Suprapubic skin (tissue), 4 donors: ENCODE measurements around the gene ANKS1A. TPM values are rescaled to one million over a fixed set of nuclear protein-coding genes. Genes with fewer than 3 reads are reported as not detected.

Experiments
- DNase-seq, 2 donors: peaks; one replicate each; pipeline ENCODE4 v3.0.0-alpha.2; 2019; ENCODE audit warnings: low spot score in 2 of 2
- H3K27ac ChIP-seq: fragments of 200-600 bp; sonication (generic); one replicate; pipeline ENCODE4 v1.5.1; 2019
- H3K27me3 ChIP-seq: fragments of 200-600 bp; sonication (generic); one replicate; pipeline ENCODE4 v1.5.1; 2019
- H3K36me3 ChIP-seq: fragments of 200-600 bp; sonication (generic); one replicate; pipeline ENCODE4 v1.5.1; 2019
- H3K4me1 ChIP-seq: fragments of 200-600 bp; sonication (generic); one replicate; pipeline ENCODE4 v1.5.1; 2019
- H3K4me3 ChIP-seq: fragments of 200-600 bp; sonication (generic); one replicate; pipeline ENCODE4 v1.5.1; 2019; ENCODE audit warnings: mild to moderate bottlenecking
- H3K9me3 ChIP-seq: fragments of 200-600 bp; sonication (generic); one replicate; pipeline ENCODE4 v1.5.1; 2019
- CTCF ChIP-seq, 2 donors: fragments of 200-600 bp in 1 of 2; fragments of 450-650 bp in 1 of 2; sonication (generic) in 1 of 2; IDR thresholded peaks; one replicate each; pipeline ENCODE4 v1.5.1; 2016 to 2019; ENCODE audit warnings: antibody characterized with exemption in 2 of 2, mild to moderate bottlenecking in 1 of 2, moderate library complexity in 1 of 2
- EP300 ChIP-seq: sonication (generic); formaldehyde crosslinking; IDR thresholded peaks from one replicate; pipeline ENCODE4 v1.6.1; 2017; ENCODE audit warnings: antibody characterized with exemption
- POLR2A ChIP-seq, 2 donors: fragments of 450-650 bp; IDR thresholded peaks; one replicate each; pipeline ENCODE4 v1.6.1; 2017; ENCODE audit warnings: antibody characterized with exemption in 2 of 2, mild to moderate bottlenecking in 2 of 2, moderate library complexity in 2 of 2
- POLR2AphosphoS5 ChIP-seq, 3 donors: sonication (generic); formaldehyde crosslinking; IDR thresholded peaks; one replicate each; pipeline ENCODE4 v1.6.1; 2017; ENCODE audit warnings: antibody characterized with exemption in 3 of 3
- WGBS: methylation state at CpG from one replicate; pipeline ENCODE4 v1.1.5; 2018; 5-methylcytosine and 5-hydroxymethylcytosine counted together
- total RNA-seq, 4 donors: library from RNA; depleted of rRNA; stranded (reverse); fragments of >200 nt; gene quantifications; one replicate each; pipeline ENCODE4 v1.1.0, GENCODE V29; 2016

ANKS1A gene
- total RNA-seq, 4 donors from 2014 or later: 24.7 to 34.6 (median 30.5) TPM

GRCh38 chr6:35027807-35028206 is 138.8 kb downstream of the ANKS1A start:
- Histone ChIP-seq H3K36me3 (peaks cover 2% of the 10 kb centered on the region), H3K27ac (peak overlapping the region; percentile 67), H3K4me1 (peaks cover 52% of the 10 kb centered on the region), H3K4me3 (no peak overlapping the region), H3K9me3 (no peaks in the 10 kb centered on the region), H3K27me3 (no peaks in the 10 kb centered on the region)
- no peak for TF ChIP-seq CTCF (IDR thresholded peaks at IDR 0.05)
- TF ChIP-seq EP300: no peak
- no peak for TF ChIP-seq POLR2A (IDR thresholded peaks at IDR 0.05)
- TF ChIP-seq POLR2AphosphoS5 (IDR thresholded peaks at IDR 0.05): no peak
- no peak for DNase-seq
- 73% methylated on average over 2 of the region's 2 CpGs for WGBS

GRCh38 chr6:35028781-35029769 is 140.0 kb downstream of the ANKS1A start:
- WGBS: 88% methylated on average over 9 of the region's 9 CpGs
- Histone ChIP-seq H3K4me1 (peaks cover 54% of the 10 kb centered on the region), H3K36me3 (no peaks in the 10 kb centered on the region), H3K4me3 (no peak overlapping the region), H3K9me3 (no peaks in the 10 kb centered on the region), H3K27ac (peak overlapping the region; percentile 67), H3K27me3 (no peaks in the 10 kb centered on the region)
- TF ChIP-seq POLR2AphosphoS5 (IDR thresholded peaks at IDR 0.05) (no peak), EP300 (no peak)
- no peak for DNase-seq

- H3K27ac ChIP-seq: no peak overlapping the region
- no peaks in the 10 kb centered on the region for H3K9me3 ChIP-seq
- no peaks in the 10 kb centered on the region for H3K36me3 ChIP-seq
- TF ChIP-seq POLR2A (IDR thresholded peaks at IDR 0.05): no peak
- no peak for TF ChIP-seq POLR2AphosphoS5 (IDR thresholded peaks at IDR 0.05)
- no peak for TF ChIP-seq EP300
- no peak for TF ChIP-seq CTCF (IDR thresholded peaks at IDR 0.05)
- no peak for DNase-seq
- no peak overlapping the region for H3K4me3 ChIP-seq
- WGBS: 81% methylated on average over 2 of the region's 2 CpGs
- H3K4me1 ChIP-seq: peaks cover 54% of the 10 kb centered on the region
- H3K27me3 ChIP-seq: no peaks in the 10 kb centered on the region
Observed at GRCh38 chr6:35030099-35030498, 141.0 kb downstream of the ANKS1A start.

- no peak overlapping the region for H3K27ac ChIP-seq
- H3K36me3 ChIP-seq: no peaks in the 10 kb centered on the region
- 88% methylated on average over 5 of the region's 5 CpGs for WGBS
- no peaks in the 10 kb centered on the region for H3K9me3 ChIP-seq
- TF ChIP-seq POLR2AphosphoS5 (IDR thresholded peaks at IDR 0.05) (no peak), CTCF (IDR thresholded peaks at IDR 0.05) (no peak), EP300 (no peak), POLR2A (IDR thresholded peaks at IDR 0.05) (no peak)
- DNase-seq: no peak
- H3K27me3 ChIP-seq: no peaks in the 10 kb centered on the region
- H3K4me1 ChIP-seq: peaks cover 54% of the 10 kb centered on the region
- H3K4me3 ChIP-seq: no peak overlapping the region
Observed at GRCh38 chr6:35031611-35032529, 142.8 kb downstream of the ANKS1A start.

- Histone ChIP-seq H3K36me3 (no peaks in the 10 kb centered on the region), H3K27ac (peak overlapping the region; percentile 80), H3K27me3 (no peaks in the 10 kb centered on the region), H3K4me3 (no peak overlapping the region), H3K4me1 (peaks cover 52% of the 10 kb centered on the region), H3K9me3 (no peaks in the 10 kb centered on the region)
- 88% methylated on average over 6 of the region's 6 CpGs for WGBS
- no peak for TF ChIP-seq EP300
- no peak for TF ChIP-seq CTCF (IDR thresholded peaks at IDR 0.05)
- TF ChIP-seq POLR2A (IDR thresholded peaks at IDR 0.05): no peak
- no peak for TF ChIP-seq POLR2AphosphoS5 (IDR thresholded peaks at IDR 0.05)
- DNase-seq: no peak
Observed at GRCh38 chr6:35033683-35034082, 144.6 kb downstream of the ANKS1A start.
